ENCODE data around the gene BCAM. TPM values are rescaled to one million over a fixed set of nuclear protein-coding genes. Genes with fewer than 3 reads are reported as not detected.
A peak's percentile ranks its signal among the peaks of the same experiment; 100 is the strongest.

BCAM gene
- total and polyA plus RNA-seq, 2 of the 4 experiments (the other 2 are of a cell fraction) = 2.3 to 35.7 TPM

DNA sequence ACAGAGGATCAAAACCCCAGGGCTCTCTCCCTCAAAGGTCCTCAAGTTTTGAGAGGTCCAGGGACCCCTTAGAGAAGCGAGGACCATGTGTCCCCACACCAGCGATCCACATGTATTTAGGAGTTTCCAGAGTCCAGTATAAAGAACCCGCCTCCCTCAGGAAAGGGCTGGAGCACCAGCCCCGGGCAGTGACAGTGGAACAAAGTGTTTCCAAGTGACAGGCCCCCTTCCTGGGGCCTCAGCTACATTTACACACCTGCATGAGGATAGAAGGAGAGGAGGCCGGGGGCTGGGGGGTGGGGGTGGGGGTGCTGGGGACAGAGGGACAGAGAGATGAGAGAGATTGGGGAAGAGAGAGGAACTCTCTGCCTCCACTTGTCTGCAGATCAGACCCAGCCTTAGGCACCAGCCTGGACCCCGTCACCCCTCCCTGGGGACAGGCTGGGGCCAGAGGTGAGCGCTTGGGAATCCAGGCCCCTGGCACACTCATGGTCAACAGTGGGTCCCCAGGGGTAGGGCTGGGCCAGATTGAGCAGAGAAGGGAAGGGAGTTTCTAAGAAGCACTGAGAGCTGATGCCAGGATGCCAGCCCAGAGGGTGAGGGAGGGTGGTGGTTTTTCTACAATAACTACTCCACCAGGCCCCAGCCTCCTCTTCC is 802 bp downstream of the BCAM start:
- BruUV-seq (replicated peaks) = no TSS peak
- CTCF ChIA-PET = no interaction called here
- H2AFZ ChIP-seq (replicated peaks; ENCODE audit: low read length, poor library complexity) = peak overlapping the region; percentile 91

More for the DNA sequence above, 802 bp downstream of the BCAM start:
- Histone ChIP-seq H4K91ac (ENCODE audit: insufficient read depth, low read depth, low read length) (peak overlapping the region; percentile 43; the same call in 1 of the 2 replicates), H3K4me3 (ENCODE audit: insufficient read depth, low read depth, low read length) (peak overlapping the region; percentile 80), H3K27me3 (ENCODE audit: control insufficient read depth, insufficient read depth, low read length) (no peaks in the 10 kb centered on the region), H2AK9ac (replicated peaks; ENCODE audit: low read depth, low read length, poor library complexity) (peak overlapping the region; percentile 74), H3K18ac (ENCODE audit: low read depth, low read length) (no peak overlapping the region), H3K9ac (ENCODE audit: low read depth, low read length) (peak overlapping the region; percentile 83), H4K20me1 (ENCODE audit: insufficient read depth, low read length) (no peaks in the 10 kb centered on the region), H3K56ac (ENCODE audit: extremely low read depth, insufficient read depth, low read length) (no peak overlapping the region), H3K4me1 (ENCODE audit: control insufficient read depth, insufficient read depth, low read length) (peaks cover 15% of the 10 kb centered on the region), H3K9me3 (ENCODE audit: control insufficient read depth, insufficient read depth, low read length) (no peaks in the 10 kb centered on the region), H3K23ac (ENCODE audit: low read depth, low read length) (no peak overlapping the region), H2BK15ac (ENCODE audit: low read depth, low read length) (0 out of 3 replicates have a peak overlapping the region, but pooled peaks have one; percentile 7), H3K14ac (replicated peaks; ENCODE audit: low read depth, low read length) (peak overlapping the region; percentile 97), H2AK5ac (ENCODE audit: low read depth, low read length) (peak overlapping the region; percentile 51; the same call in 1 of the 2 replicates), H2BK120ac (ENCODE audit: low read depth, low read length) (no peak overlapping the region), H3K79me1 (ENCODE audit: low read depth in 1 of 2, low read length in 2 of 2) (peaks cover 5 to 9% of the 10 kb centered on the region in 2 experiments; a peak in 2 of 4 replicates), H3K36me3 (ENCODE audit: control insufficient read depth, insufficient read depth, low read length) (peaks cover 14% of the 10 kb centered on the region), H3K9me1 (ENCODE audit: insufficient read depth, low read length) (no peaks in the 10 kb centered on the region), H4K8ac (ENCODE audit: low read depth in 2 of 2, low read length in 2 of 2) (peak overlapping the region; percentile 82 to 83; a peak in 2 of 4 replicates), H3K4me2 (ENCODE audit: low read depth, low read length) (peak overlapping the region; percentile 66), H4K5ac (ENCODE audit: low read depth, low read length) (no peak overlapping the region), H3K4ac (ENCODE audit: low read depth, low read length) (peak overlapping the region; percentile 79), H2BK20ac (ENCODE audit: low read depth, low read length) (no peak overlapping the region; the same call in 1 of the 2 replicates), H2BK5ac (ENCODE audit: low read depth, low read length, poor library complexity, severe bottlenecking) (no peak overlapping the region), H3K27ac (ENCODE audit: insufficient read depth, low read length) (no peak overlapping the region; the same call in 1 of the 2 replicates)
- POLR2A ChIA-PET (ENCODE audit: unreplicated experiment) = no interaction called here
- ATAC-seq (ENCODE audit: low read depth) (no peak), DNase-seq (no peak)
- WGBS, 2 experiments (ENCODE audit: extremely low coverage in 2 of 2, insufficient read length in 1 of 2) = no CpG with 5 or more reads among the region's 7 CpGs
- dilution Hi-C loops (cut with HindIII; ENCODE audit: low sequenced_read_pairs, unreplicated experiment) = no loop called here
- TF ChIP-seq SMC3 (IDR thresholded peaks at IDR 0.05; ENCODE audit: low read depth, low read length) (no peak), NFE2L2 (IDR thresholded peaks at IDR 0.05; ENCODE audit: low read depth, low read length) (no peak), RFX5 (IDR thresholded peaks at IDR 0.05; ENCODE audit: low read depth, low read length) (no peak), POLR2A (IDR thresholded peaks at IDR 0.05; ENCODE audit: low read depth, low read length) (no peak), MXI1 (IDR thresholded peaks at IDR 0.05; ENCODE audit: borderline replicate concordance, low read depth, low read length) (no peak), USF2 (IDR thresholded peaks at IDR 0.05; ENCODE audit: low read depth, low read length) (no peak), RCOR1 (IDR thresholded peaks at IDR 0.05; ENCODE audit: insufficient replicate concordance, low read length) (no peak), RAD21 (IDR thresholded peaks at IDR 0.05; ENCODE audit: low read length) (no peak), CTCF (conservative IDR thresholded peaks at IDR 0.05; ENCODE audit: low read depth, low read length) (no peak), FOS (IDR thresholded peaks at IDR 0.05; ENCODE audit: low read depth, low read length) (no peak), MAZ (IDR thresholded peaks at IDR 0.05; ENCODE audit: borderline replicate concordance, low read depth, low read length) (no peak)
- TF ChIP-seq, protein P1, sequence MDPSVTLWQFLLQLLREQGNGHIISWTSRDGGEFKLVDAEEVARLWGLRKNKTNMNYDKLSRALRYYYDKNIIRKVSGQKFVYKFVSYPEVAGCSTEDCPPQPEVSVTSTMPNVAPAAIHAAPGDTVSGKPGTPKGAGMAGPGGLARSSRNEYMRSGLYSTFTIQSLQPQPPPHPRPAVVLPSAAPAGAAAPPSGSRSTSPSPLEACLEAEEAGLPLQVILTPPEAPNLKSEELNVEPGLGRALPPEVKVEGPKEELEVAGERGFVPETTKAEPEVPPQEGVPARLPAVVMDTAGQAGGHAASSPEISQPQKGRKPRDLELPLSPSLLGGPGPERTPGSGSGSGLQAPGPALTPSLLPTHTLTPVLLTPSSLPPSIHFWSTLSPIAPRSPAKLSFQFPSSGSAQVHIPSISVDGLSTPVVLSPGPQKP (IDR thresholded peaks at IDR 0.05; ENCODE audit: borderline replicate concordance, low read depth, low read length) = no peak
- intact Hi-C loops (cut with micrococcal nuclease) = loop anchor here (2.0 kb wide), 1 partner anchor 35 kb away; no protein-coding TSS in a partner anchor
- in situ Hi-C loops (cut with MboI; ENCODE audit: low sequenced_read_pairs) = no loop called here
